WTC11 (cell line): Measurements from ENCODE around the gene DNAH17.

Experiments
- CTCF ChIP-seq: fragments of 200-600 bp; IDR thresholded peaks from 2 replicates; pipeline ENCODE4 v1.8.0; 2022; ENCODE audit warnings: antibody characterized with exemption
- USF1 ChIP-seq: sonication (generic); formaldehyde crosslinking; IDR thresholded peaks from 2 replicates; pipeline ENCODE4 v1.8.0; 2022; ENCODE audit warnings: mild to moderate bottlenecking, missing genetic modification reagents
- ZNF425 ChIP-seq: fragments of 250-450 bp; sonication (Bioruptor Pico); conservative IDR thresholded peaks from 2 replicates; pipeline ENCODE4 v1.9.0; 2021; ENCODE audit warnings: mild to moderate bottlenecking

- TF ChIP-seq ZNF425 (CRISPR knock-in tag) = no peak
- no peak for TF ChIP-seq USF1 (CRISPR knock-in tag)
- no peak for TF ChIP-seq CTCF
Observed at GRCh38 chr17:78454346-78454745, 122.8 kb downstream of the DNAH17 start.
